Measurements from ENCODE around the gene TFPI. TPM values are rescaled to one million over a fixed set of nuclear protein-coding genes. Genes with fewer than 3 reads are reported as not detected.

Gene TFPI
- total RNA-seq, 1 experiment from 2014 or later, result 8.4 TPM

DNA sequence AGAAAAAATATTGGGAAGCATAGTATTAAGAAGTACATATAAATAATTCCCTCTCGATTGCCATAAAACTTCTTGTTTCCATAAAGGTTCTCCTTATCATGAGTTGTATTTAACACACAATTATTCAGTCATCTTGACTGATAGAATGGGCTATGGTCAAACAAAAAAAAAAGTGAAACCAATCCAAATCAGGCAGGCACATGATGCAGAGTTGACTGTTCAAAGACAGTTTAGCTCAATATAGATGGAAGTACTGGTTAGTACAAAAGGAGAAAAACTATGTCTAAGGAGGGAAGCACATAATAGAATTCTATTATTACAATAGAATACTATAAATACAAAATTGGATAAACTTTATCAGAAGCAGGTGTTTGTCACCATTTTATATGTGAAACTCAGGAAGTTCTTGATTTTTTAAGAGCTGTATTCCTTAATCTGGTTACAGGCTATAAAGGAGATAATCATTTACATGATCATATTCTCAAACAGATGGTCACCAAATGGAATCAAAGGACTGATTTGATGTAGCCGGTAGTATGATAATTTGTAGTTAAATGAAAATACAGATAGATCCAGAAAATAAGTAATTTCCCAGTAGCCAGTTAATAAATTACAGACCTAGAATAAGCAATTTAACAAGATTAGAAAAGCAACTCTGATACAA, 88.0 kb downstream of the TFPI start:
- TF ChIP-seq, protein P1, sequence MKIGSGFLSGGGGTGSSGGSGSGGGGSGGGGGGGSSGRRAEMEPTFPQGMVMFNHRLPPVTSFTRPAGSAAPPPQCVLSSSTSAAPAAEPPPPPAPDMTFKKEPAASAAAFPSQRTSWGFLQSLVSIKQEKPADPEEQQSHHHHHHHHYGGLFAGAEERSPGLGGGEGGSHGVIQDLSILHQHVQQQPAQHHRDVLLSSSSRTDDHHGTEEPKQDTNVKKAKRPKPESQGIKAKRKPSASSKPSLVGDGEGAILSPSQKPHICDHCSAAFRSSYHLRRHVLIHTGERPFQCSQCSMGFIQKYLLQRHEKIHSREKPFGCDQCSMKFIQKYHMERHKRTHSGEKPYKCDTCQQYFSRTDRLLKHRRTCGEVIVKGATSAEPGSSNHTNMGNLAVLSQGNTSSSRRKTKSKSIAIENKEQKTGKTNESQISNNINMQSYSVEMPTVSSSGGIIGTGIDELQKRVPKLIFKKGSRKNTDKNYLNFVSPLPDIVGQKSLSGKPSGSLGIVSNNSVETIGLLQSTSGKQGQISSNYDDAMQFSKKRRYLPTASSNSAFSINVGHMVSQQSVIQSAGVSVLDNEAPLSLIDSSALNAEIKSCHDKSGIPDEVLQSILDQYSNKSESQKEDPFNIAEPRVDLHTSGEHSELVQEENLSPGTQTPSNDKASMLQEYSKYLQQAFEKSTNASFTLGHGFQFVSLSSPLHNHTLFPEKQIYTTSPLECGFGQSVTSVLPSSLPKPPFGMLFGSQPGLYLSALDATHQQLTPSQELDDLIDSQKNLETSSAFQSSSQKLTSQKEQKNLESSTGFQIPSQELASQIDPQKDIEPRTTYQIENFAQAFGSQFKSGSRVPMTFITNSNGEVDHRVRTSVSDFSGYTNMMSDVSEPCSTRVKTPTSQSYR (CRISPR knock-in tag; IDR thresholded peaks at IDR 0.05), result no peak
- TF ChIP-seq, protein P2, sequence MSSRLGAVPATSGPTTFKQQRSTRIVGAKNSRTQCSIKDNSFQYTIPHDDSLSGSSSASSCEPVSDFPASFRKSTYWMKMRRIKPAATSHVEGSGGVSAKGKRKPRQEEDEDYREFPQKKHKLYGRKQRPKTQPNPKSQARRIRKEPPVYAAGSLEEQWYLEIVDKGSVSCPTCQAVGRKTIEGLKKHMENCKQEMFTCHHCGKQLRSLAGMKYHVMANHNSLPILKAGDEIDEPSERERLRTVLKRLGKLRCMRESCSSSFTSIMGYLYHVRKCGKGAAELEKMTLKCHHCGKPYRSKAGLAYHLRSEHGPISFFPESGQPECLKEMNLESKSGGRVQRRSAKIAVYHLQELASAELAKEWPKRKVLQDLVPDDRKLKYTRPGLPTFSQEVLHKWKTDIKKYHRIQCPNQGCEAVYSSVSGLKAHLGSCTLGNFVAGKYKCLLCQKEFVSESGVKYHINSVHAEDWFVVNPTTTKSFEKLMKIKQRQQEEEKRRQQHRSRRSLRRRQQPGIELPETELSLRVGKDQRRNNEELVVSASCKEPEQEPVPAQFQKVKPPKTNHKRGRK (CRISPR knock-in tag; IDR thresholded peaks at IDR 0.05; ENCODE audit: borderline replicate concordance), result no peak
- TF ChIP-seq, protein P3, sequence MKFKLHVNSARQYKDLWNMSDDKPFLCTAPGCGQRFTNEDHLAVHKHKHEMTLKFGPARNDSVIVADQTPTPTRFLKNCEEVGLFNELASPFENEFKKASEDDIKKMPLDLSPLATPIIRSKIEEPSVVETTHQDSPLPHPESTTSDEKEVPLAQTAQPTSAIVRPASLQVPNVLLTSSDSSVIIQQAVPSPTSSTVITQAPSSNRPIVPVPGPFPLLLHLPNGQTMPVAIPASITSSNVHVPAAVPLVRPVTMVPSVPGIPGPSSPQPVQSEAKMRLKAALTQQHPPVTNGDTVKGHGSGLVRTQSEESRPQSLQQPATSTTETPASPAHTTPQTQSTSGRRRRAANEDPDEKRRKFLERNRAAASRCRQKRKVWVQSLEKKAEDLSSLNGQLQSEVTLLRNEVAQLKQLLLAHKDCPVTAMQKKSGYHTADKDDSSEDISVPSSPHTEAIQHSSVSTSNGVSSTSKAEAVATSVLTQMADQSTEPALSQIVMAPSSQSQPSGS (CRISPR knock-in tag; IDR thresholded peaks at IDR 0.05; ENCODE audit: borderline replicate concordance, low read depth), result no peak
- TF ChIP-seq, protein P4, sequence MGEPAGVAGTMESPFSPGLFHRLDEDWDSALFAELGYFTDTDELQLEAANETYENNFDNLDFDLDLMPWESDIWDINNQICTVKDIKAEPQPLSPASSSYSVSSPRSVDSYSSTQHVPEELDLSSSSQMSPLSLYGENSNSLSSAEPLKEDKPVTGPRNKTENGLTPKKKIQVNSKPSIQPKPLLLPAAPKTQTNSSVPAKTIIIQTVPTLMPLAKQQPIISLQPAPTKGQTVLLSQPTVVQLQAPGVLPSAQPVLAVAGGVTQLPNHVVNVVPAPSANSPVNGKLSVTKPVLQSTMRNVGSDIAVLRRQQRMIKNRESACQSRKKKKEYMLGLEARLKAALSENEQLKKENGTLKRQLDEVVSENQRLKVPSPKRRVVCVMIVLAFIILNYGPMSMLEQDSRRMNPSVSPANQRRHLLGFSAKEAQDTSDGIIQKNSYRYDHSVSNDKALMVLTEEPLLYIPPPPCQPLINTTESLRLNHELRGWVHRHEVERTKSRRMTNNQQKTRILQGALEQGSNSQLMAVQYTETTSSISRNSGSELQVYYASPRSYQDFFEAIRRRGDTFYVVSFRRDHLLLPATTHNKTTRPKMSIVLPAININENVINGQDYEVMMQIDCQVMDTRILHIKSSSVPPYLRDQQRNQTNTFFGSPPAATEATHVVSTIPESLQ (CRISPR knock-in tag; IDR thresholded peaks at IDR 0.05), result no peak
- no peak for TF ChIP-seq JAZF1 (CRISPR knock-in tag; IDR thresholded peaks at IDR 0.05)
- TF ChIP-seq, protein P5, sequence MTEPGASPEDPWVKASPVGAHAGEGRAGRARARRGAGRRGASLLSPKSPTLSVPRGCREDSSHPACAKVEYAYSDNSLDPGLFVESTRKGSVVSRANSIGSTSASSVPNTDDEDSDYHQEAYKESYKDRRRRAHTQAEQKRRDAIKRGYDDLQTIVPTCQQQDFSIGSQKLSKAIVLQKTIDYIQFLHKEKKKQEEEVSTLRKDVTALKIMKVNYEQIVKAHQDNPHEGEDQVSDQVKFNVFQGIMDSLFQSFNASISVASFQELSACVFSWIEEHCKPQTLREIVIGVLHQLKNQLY (CRISPR knock-in tag; IDR thresholded peaks at IDR 0.05), result no peak
- no peak for TF ChIP-seq ZNF317 (CRISPR knock-in tag; IDR thresholded peaks at IDR 0.05; ENCODE audit: borderline replicate concordance, low read depth)
- TF ChIP-seq, protein P6, sequence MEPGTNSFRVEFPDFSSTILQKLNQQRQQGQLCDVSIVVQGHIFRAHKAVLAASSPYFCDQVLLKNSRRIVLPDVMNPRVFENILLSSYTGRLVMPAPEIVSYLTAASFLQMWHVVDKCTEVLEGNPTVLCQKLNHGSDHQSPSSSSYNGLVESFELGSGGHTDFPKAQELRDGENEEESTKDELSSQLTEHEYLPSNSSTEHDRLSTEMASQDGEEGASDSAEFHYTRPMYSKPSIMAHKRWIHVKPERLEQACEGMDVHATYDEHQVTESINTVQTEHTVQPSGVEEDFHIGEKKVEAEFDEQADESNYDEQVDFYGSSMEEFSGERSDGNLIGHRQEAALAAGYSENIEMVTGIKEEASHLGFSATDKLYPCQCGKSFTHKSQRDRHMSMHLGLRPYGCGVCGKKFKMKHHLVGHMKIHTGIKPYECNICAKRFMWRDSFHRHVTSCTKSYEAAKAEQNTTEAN (CRISPR knock-in tag; IDR thresholded peaks at IDR 0.05), result no peak
- no peak for TF ChIP-seq TP53 (CRISPR knock-in tag; IDR thresholded peaks at IDR 0.05)
- TF ChIP-seq, protein P7, sequence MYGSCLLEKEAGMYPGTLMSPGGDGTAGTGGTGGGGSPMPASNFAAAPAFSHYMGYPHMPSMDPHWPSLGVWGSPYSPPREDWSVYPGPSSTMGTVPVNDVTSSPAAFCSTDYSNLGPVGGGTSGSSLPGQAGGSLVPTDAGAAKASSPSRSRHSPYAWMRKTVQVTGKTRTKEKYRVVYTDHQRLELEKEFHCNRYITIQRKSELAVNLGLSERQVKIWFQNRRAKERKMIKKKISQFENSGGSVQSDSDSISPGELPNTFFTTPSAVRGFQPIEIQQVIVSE (CRISPR knock-in tag; IDR thresholded peaks at IDR 0.05; ENCODE audit: borderline replicate concordance), result no peak
- TF ChIP-seq MXD4 (CRISPR knock-in tag; IDR thresholded peaks at IDR 0.05; ENCODE audit: borderline replicate concordance), result no peak
- TF ChIP-seq ZNF219 (CRISPR knock-in tag; IDR thresholded peaks at IDR 0.05; ENCODE audit: borderline replicate concordance), result no peak
- TF ChIP-seq, protein P8, sequence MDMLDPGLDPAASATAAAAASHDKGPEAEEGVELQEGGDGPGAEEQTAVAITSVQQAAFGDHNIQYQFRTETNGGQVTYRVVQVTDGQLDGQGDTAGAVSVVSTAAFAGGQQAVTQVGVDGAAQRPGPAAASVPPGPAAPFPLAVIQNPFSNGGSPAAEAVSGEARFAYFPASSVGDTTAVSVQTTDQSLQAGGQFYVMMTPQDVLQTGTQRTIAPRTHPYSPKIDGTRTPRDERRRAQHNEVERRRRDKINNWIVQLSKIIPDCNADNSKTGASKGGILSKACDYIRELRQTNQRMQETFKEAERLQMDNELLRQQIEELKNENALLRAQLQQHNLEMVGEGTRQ (CRISPR knock-in tag; IDR thresholded peaks at IDR 0.05), result no peak
- TF ChIP-seq, protein P9, sequence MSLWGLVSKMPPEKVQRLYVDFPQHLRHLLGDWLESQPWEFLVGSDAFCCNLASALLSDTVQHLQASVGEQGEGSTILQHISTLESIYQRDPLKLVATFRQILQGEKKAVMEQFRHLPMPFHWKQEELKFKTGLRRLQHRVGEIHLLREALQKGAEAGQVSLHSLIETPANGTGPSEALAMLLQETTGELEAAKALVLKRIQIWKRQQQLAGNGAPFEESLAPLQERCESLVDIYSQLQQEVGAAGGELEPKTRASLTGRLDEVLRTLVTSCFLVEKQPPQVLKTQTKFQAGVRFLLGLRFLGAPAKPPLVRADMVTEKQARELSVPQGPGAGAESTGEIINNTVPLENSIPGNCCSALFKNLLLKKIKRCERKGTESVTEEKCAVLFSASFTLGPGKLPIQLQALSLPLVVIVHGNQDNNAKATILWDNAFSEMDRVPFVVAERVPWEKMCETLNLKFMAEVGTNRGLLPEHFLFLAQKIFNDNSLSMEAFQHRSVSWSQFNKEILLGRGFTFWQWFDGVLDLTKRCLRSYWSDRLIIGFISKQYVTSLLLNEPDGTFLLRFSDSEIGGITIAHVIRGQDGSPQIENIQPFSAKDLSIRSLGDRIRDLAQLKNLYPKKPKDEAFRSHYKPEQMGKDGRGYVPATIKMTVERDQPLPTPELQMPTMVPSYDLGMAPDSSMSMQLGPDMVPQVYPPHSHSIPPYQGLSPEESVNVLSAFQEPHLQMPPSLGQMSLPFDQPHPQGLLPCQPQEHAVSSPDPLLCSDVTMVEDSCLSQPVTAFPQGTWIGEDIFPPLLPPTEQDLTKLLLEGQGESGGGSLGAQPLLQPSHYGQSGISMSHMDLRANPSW (CRISPR knock-in tag; conservative IDR thresholded peaks at IDR 0.05; ENCODE audit: low read depth), result no peak
- TF ChIP-seq ZNF396 (CRISPR knock-in tag; IDR thresholded peaks at IDR 0.05; ENCODE audit: borderline replicate concordance), result no peak
- Mint-ChIP-seq H3K9me3 (no peaks in the 10 kb centered on the region), H3K36me3 (no peaks in the 10 kb centered on the region), H3K4me3 (no peak overlapping the region), H3K4me1 (0 out of 2 replicates have a peak, but pooled peaks cover 5% of the 10 kb centered on the region), H3K27ac (no peak overlapping the region), H3K27me3 (ENCODE audit: low read depth) (no peaks in the 10 kb centered on the region)
- ATAC-seq (no peak), DNase-seq (ENCODE audit: low spot score) (no peak)
- ChIA-PET POLR2A (no interaction called here), CTCF (interaction anchor here (1.4 to 2.8 kb wide), 2 partner anchors 115 to 603 kb away, joined by 3 to 8 read pairs; no protein-coding TSS in a partner anchor)
